K562 (cell line): ENCODE data around the gene MT1E. TPM values are rescaled to one million over a fixed set of nuclear protein-coding genes. Genes with fewer than 3 reads are reported as not detected.

Experiments
- ATAC-seq: fragments of 200-7000 bp; cut with Tn5 transposase; 3 replicates; pipeline ENCODE4 v1.9.1; 2020; ENCODE audit warnings: moderate library complexity
- BruUV-seq: library from RNA; stranded (reverse); fragments of 400-500 nt; replicated peaks from 2 replicates; lab custom pipeline; 2021; lab: Mats Ljungman, UMichigan
- CTCF ChIA-PET: fragments of 300-600 bp; formaldehyde crosslinking; extraction: SDS; loops from one replicate; lab custom pipeline; 2021; ENCODE audit warnings: low intra/inter-chr PET ratio; lab: Yijun Ruan, JAX
- POLR2A ChIA-PET: fragments of 300-600, 350-650 bp; sonication (Branson Sonifier 250); formaldehyde crosslinking; extraction: SDS; loops from one replicate; lab custom pipeline; 2021; ENCODE audit warnings: antibody characterized with exemption, inconsistent platforms; lab: Yijun Ruan, JAX
- DNase-seq, 4 experiments: peaks; one replicate each; pipeline versions ENCODE4 v3.0.0 to v3.0.0-alpha.2; 2011 to 2018; ENCODE audit warnings: low spot score in 3 of 4, mixed read lengths in 3 of 4; ENCODE audit errors: extremely low read depth in 1 of 4
- FAIRE-seq: peaks from 2 replicates; lab custom pipeline; 2011; peaks lifted over from hg19 to GRCh38; lab: Jason Lieb, UNC
- H2AFZ ChIP-seq: 2 replicates; pipeline ENCODE4 v1.6.0; 2011; ENCODE audit warnings: low read depth, low read length, control low read depth, inconsistent platforms
- H3K27ac ChIP-seq: fragments of 200-600 bp; 3 replicates; pipeline ENCODE4 v1.8.0; 2011; ENCODE audit warnings: low read depth, mild to moderate bottlenecking, control low read depth, inconsistent platforms, low read length, moderate library complexity, mixed read lengths; ENCODE audit errors: extremely low read depth
- H3K27me3 ChIP-seq, 2 experiments: fragments of 300-600 bp in 1 of 2; 2 replicates in 1 of 2; 3 replicates in 1 of 2; pipeline versions ENCODE4 v1.6.0 to v1.8.0; 2011; ENCODE audit warnings: inconsistent platforms in 2 of 2, low read length in 2 of 2, mild to moderate bottlenecking in 1 of 2, mixed read lengths in 1 of 2, moderate library complexity in 1 of 2; ENCODE audit not compliant: control insufficient read depth in 2 of 2, insufficient read depth in 2 of 2
- H3K36me3 ChIP-seq: fragments of 300-600 bp; 3 replicates; pipeline ENCODE4 v1.8.0; 2011; ENCODE audit warnings: mild to moderate bottlenecking, low read length, inconsistent platforms; ENCODE audit not compliant: control insufficient read depth, insufficient read depth
- H3K4me1 ChIP-seq, 2 experiments: fragments of 200-600 bp in 1 of 2; replicated peaks in 1 of 2; 2 replicates in 1 of 2; 3 replicates in 1 of 2; pipeline versions ENCODE4 v1.5.1 to v1.8.0; 2011; ENCODE audit warnings: inconsistent platforms in 2 of 2, low read length in 2 of 2, mild to moderate bottlenecking in 1 of 2, mixed read lengths in 1 of 2, moderate library complexity in 1 of 2; ENCODE audit not compliant: control insufficient read depth in 2 of 2, insufficient read depth in 2 of 2
- H3K4me2 ChIP-seq: 2 replicates; pipeline ENCODE4 v1.6.1; 2011; ENCODE audit warnings: low read length, control low read depth, inconsistent platforms, mixed read lengths; ENCODE audit not compliant: insufficient read depth
- H3K4me3 ChIP-seq: fragments of 200-600 bp; sonication (generic), shearing (Covaris generic); 2 replicates; pipeline ENCODE4 v1.5.1; 2016; ENCODE audit warnings: control low read depth, inconsistent platforms
- H3K79me2 ChIP-seq: fragments of 200-600 bp; 3 replicates; pipeline ENCODE4 v1.8.0; 2011; ENCODE audit warnings: low read length, inconsistent platforms; ENCODE audit not compliant: control insufficient read depth, insufficient read depth
- H3K9ac ChIP-seq, 2 experiments: 2 replicates each; pipeline versions ENCODE4 v1.6.0 to v1.6.1; 2011; ENCODE audit warnings: low read depth in 2 of 2, low read length in 2 of 2, control low read depth in 1 of 2, inconsistent platforms in 1 of 2, mild to moderate bottlenecking in 1 of 2, mixed read lengths in 1 of 2; ENCODE audit not compliant: insufficient read depth in 1 of 2
- H3K9me1 ChIP-seq: one replicate; pipeline ENCODE4 v1.6.0; 2011; ENCODE audit warnings: inconsistent platforms, mild to moderate bottlenecking, low read length, moderate library complexity; ENCODE audit not compliant: control insufficient read depth, insufficient read depth
- H3K9me3 ChIP-seq: replicated peaks from 2 replicates; pipeline ENCODE4 v1.5.1; 2011; ENCODE audit warnings: low read depth, low read length, inconsistent platforms; ENCODE audit not compliant: control insufficient read depth, insufficient read depth
- H4K20me1 ChIP-seq: replicated peaks from 2 replicates; pipeline ENCODE4 v1.6.1; 2011; ENCODE audit warnings: low read length, inconsistent platforms, mixed read lengths; ENCODE audit not compliant: control insufficient read depth, insufficient read depth
- ETS2 ChIP-seq: IDR thresholded peaks from 2 replicates; pipeline ENCODE4 v1.6.1; 2016; ENCODE audit warnings: borderline replicate concordance, missing genetic modification characterization, mild to moderate bottlenecking, moderate library complexity, missing compliant biosample characterization; ENCODE audit not compliant: poor library complexity, severe bottlenecking
- EWSR1 ChIP-seq: fragments of 450-650 bp; IDR thresholded peaks from 2 replicates; pipeline ENCODE4 v1.6.1; 2018; ENCODE audit warnings: borderline replicate concordance, mild to moderate bottlenecking, low read depth, moderate library complexity; ENCODE audit not compliant: partially characterized antibody
- GABPB2 ChIP-seq: fragments of 250-450 bp; sonication (Bioruptor Pico); conservative IDR thresholded peaks from 2 replicates; pipeline ENCODE4 v1.5.1; 2021; ENCODE audit warnings: mild to moderate bottlenecking
- ZNF12 ChIP-seq: sonication (generic); formaldehyde crosslinking; IDR thresholded peaks from 2 replicates; pipeline ENCODE4 v1.4.0; 2020; ENCODE audit warnings: mild to moderate bottlenecking, missing genetic modification reagents
- ZNF143 ChIP-seq: sonication (generic); formaldehyde crosslinking; IDR thresholded peaks from 2 replicates; pipeline ENCODE4 v1.9.0; 2022; ENCODE audit warnings: mild to moderate bottlenecking, missing genetic modification reagents
- WGBS: fragments of 100-300 bp; shearing (Covaris generic); methylation state at CpG from one replicate; pipeline ENCODE4 v1.1.6; 2016; ENCODE audit warnings: low coverage, mixed read lengths; ENCODE audit not compliant: insufficient coverage; ENCODE audit errors: missing lambda C conversion rate; 5-methylcytosine and 5-hydroxymethylcytosine counted together
- in situ Hi-C: fragments of 300-500 bp; cut with MboI; formaldehyde crosslinking; loops from 4 replicates; pipeline ENCODE4 v1.15.0; 2018; ENCODE audit warnings: inconsistent platforms, mixed read lengths
- intact Hi-C: fragments of 100-400 bp; cut with micrococcal nuclease; formaldehyde crosslinking; loops from 2 replicates; pipeline ENCODE4 v1.14.2; 2022
- polyA plus RNA-seq, 8 experiments: library from polyadenylated mRNA; depleted of rRNA in 4 of 8; stranded (reverse) in 5 of 8; unstranded in 3 of 8; fragments of >200 nt; fragmentation: Nextera tagmentation in 2 of 8; fragmentation: Illumina TruSeq in 1 of 8; extraction: Ambion mirVana in 2 of 8; extraction: Trizol in 1 of 8; gene quantifications; 2 replicates each; pipeline versions ENCODE4 v1.2.1 to v1.2.3, GENCODE V29; 2011 to 2014; ENCODE audit warnings: inconsistent platforms in 1 of 8, missing spikeins in 1 of 8
- total RNA-seq, 7 experiments: library from RNA; depleted of rRNA in 6 of 7; stranded (reverse); fragments of >200 nt in 6 of 7; fragmentation: Illumina TruSeq in 2 of 7; extraction: Trizol in 2 of 7; gene quantifications; 2 replicates each; pipeline versions ENCODE4 v1.2.1 to v1.2.3, GENCODE V29; 2011 to 2021; ENCODE audit warnings: low replicate concordance in 1 of 7
- TF ChIP-seq, protein P1 (sequence below): sonication (generic); formaldehyde crosslinking; IDR thresholded peaks from 2 replicates; pipeline ENCODE4 v1.5.0; 2020; ENCODE audit warnings: missing genetic modification reagents

Gene MT1E
- total and polyA plus RNA-seq, 9 of the 15 experiments (the other 6 are each of a cell fraction or from before 2014, with no cell fraction given): 0.29 to 0.81 (median 0.46) TPM; not detected in 3

DNA sequence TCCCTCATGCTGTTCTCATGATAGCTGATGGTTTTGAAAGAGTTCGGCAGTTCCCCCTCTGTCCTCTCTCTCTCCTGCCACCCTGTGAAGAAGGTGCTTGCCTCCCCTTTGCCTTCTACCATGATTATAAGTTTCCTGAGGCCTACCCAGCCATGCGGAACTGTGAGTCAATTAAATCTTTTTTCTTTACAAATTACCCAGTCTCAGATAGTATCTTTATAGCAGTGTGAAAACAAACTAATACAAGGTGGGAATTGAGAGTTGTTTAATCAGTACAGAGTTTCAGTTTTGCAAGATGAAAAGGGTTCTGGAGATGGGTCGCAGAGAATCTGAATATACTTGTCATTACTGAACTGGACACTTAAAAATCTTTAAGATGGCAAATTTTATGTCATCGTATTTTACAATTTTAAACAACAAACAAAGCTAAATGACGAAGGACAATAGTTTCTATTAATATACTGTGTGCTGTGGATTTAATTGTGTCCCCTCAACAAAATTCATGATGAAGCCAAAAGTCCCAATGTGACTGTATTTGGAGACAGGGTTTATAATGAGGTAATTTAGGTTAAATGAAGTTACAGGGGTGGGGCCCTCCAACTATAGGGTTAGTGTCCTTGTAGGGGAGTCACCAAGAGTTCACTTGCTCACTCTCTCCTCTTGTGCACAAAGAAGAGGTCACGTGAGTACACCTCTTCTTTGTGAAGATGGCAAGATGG, 31.8 kb upstream of the MT1E start:
- BruUV-seq: no TSS peak
- in situ Hi-C loops: no loop called here
- Histone ChIP-seq H3K36me3 (no peaks in the 10 kb centered on the region), H3K9ac (no peak overlapping the region), H3K27me3 (peaks cover 7 to 34% of the 10 kb centered on the region in 2 experiments; a peak in 4 of 5 replicates), H3K4me3 (no peak overlapping the region), H3K79me2 (no peaks in the 10 kb centered on the region), H3K9me3 (no peaks in the 10 kb centered on the region), H3K4me1 (peaks cover 0 to 6% of the 10 kb centered on the region in 2 experiments; a peak in 1 of 5 replicates), H3K4me2 (no peak overlapping the region), H4K20me1 (no peaks in the 10 kb centered on the region; the same call in 1 of the 2 replicates), H2AFZ (no peak overlapping the region), H3K27ac (no peak overlapping the region), H3K9me1 (no peaks in the 10 kb centered on the region)
- TF ChIP-seq, protein P1, sequence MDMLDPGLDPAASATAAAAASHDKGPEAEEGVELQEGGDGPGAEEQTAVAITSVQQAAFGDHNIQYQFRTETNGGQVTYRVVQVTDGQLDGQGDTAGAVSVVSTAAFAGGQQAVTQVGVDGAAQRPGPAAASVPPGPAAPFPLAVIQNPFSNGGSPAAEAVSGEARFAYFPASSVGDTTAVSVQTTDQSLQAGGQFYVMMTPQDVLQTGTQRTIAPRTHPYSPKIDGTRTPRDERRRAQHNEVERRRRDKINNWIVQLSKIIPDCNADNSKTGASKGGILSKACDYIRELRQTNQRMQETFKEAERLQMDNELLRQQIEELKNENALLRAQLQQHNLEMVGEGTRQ (CRISPR knock-in tag): 0 out of 2 replicates have a peak, but pooled peaks have one; percentile 11
- no peak for TF ChIP-seq ZNF143 (CRISPR knock-in tag)
- ATAC-seq: no peak
- DNase-seq: no peak
- ChIA-PET CTCF (no interaction called here), POLR2A (interaction anchor here (0.6 kb wide), 2 partner anchors 15 to 294 kb away, joined by 3 read pairs; no protein-coding TSS in a partner anchor)
- intact Hi-C loops: no loop called here
- WGBS: under 1% methylated on average over 6 of the region's 6 CpGs
- no peak for FAIRE-seq

DNA sequence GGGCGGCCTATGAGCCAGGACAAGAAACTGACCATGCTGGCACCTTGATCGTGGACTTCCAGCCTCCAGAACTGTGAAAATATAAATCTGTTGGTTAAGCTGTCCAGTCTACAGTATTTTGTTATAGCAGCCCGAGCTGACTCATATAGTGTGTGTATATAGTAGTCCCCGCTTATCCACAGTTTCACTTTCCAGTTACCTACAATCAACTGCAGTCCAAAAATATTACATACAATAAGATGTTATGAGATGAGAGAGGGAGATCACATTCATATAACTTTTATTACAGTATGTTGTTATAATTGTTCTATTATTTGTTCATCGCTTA, 31.3 kb upstream of the MT1E start:
- intact Hi-C loops: no loop called here
- in situ Hi-C loops: no loop called here
- no peak for FAIRE-seq
- H3K4me3 ChIP-seq: no peak overlapping the region
- H3K4me1 ChIP-seq: peaks cover 0 to 3% of the 10 kb centered on the region in 2 experiments; a peak in 1 of 5 replicates
- POLR2A ChIA-PET: interaction anchor here (0.6 kb wide), 1 partner anchor 15 kb away, joined by 3 read pairs; no protein-coding TSS in a partner anchor
- H3K9me3 ChIP-seq: no peaks in the 10 kb centered on the region
- no peak overlapping the region for H3K9ac ChIP-seq
- no peak overlapping the region for H2AFZ ChIP-seq
- BruUV-seq: no TSS peak
- CTCF ChIA-PET: no interaction called here
- DNase-seq: no peak
- H3K79me2 ChIP-seq: no peaks in the 10 kb centered on the region
- H3K9me1 ChIP-seq: no peaks in the 10 kb centered on the region
- no peak overlapping the region for H3K27ac ChIP-seq
- TF ChIP-seq ETS2 (tag) (no peak), GABPB2 (CRISPR knock-in tag) (no peak), EWSR1 (no peak), ZNF12 (CRISPR knock-in tag) (peak; percentile 63; the same call in 1 of the 2 replicates)
- TF ChIP-seq, all 486 proteins: peak for 1
- Histone ChIP-seq H3K27me3 (peaks cover 3 to 29% of the 10 kb centered on the region in 2 experiments; a peak in 4 of 5 replicates), H3K4me2 (no peak overlapping the region), H4K20me1 (no peaks in the 10 kb centered on the region; the same call in 1 of the 2 replicates), H3K36me3 (no peaks in the 10 kb centered on the region)
- no peak for ATAC-seq
- WGBS: 11% methylated on average over 5 of the region's 5 CpGs
